G401.6 (cell line): ENCODE measurements around the gene FLNB.

ENCODE experiments used
- FAIRE-seq: peaks from 2 replicates; lab custom pipeline; 2012; peaks lifted over from hg19 to GRCh38; lab: Jason Lieb, UNC

FLNB gene

GRCh38 chr3:58206406-58207011 is 198.3 kb downstream of the FLNB start:
- no peak for FAIRE-seq

- FAIRE-seq, result no peak
Measured at GRCh38 chr3:58207954-58208353, 199.7 kb downstream of the FLNB start.

DNA sequence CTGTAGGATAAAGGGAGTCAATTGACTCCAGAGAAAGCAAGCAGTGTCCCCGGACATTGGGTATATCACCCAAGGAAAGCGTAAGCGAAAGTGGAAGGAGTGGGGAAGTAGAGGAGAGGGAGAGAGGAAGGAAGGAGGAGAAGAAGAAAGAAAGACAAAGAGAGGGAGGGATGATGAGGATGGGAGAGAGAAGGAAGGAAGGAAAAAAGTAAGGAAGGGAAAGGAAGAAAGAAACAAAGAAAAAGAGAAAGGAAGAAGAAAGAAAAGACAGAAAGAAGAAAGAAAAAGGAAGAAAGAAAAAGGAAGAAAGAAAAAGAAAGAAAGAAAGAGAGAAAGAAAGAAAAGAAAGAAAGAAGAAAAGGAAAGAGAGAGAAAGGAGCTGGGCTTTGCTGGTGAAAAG is 201.7 kb downstream of the FLNB start:
- FAIRE-seq, result no peak

- FAIRE-seq, result no peak
Measured at GRCh38 chr3:58210761-58211460, 202.7 kb downstream of the FLNB start, which contains the start of gene DNASE1L3. TSS of gene DNASE1L3 (minus strand) at chr3:58210972. CDS start at chr3:58210906, 66 bp downstream.

DNA sequence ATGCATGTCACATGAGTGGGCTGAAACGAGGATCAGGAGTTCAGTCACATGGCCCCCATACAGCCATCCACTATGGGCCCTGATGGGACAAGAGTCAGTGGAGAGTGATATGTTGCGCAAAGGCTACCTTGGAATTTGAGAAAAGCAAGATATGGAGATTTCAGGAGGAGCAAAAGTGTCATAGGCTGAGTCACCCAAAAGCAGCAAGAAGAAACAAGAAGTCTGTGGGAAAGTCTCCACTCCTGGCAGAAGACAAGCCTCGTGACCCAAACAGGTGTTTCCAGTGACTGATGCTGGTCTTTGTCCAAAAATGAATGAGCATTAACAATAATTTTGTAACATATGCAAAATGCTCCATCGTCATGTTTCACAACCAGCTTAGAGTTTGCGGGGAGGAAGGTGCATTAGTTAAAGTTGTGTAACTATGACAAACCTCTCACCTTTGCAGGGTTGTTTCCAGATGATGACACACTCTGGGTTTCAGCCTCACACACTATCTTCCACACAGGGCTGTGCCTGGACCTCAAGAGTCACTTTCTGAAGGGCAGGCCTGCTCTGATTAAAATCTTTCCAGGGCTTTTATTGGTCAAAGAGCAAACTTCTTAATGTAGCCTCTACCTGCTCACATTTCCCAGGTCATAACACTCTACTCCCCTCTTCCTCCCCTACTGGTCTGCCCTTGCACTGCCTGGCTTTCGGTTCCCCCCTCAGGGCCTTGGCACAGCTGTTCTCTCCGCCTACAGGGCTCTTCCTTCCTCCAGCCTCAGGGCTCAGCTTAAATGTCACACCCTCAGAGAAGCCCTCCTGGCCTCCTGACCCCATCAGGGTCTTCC is 206.5 kb downstream of the FLNB start:
- FAIRE-seq, result no peak

DNA sequence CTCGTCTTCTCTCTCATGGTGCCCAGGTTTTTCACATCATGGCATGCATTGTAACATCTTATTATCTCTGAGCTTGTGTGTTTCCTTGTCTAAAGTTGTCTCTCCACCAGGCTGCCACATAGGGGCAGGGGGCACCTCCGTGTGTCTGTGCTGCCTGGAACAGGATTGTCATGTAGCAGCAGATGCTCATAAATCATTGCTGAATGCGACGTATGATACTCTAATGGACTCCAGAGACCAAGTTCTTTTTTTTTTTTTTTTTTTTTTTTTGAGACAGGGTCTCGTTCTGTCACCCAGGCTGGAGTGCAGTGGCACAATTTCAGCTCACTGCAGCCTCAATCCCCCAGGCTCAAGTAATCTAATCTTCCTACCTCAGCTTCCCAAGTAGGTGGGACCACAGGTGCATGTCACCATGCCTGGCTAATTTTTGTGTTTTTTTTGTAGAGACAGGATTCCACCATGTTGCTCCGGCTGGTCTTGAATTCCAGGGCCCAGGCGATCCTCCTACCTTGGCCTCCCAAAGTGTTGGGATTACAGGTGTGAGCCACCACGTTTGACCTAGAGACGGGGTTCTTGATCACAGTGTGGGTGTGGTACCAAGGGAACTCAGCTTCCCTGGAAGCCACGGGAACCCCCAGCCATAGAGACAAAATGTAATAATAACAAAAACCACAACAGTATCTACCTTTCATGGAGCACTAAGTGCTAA is 207.2 kb downstream of the FLNB start:
- FAIRE-seq, result no peak

GRCh38 chr3:58216496-58217195 is 208.4 kb downstream of the FLNB start:
- FAIRE-seq, result no peak

DNA sequence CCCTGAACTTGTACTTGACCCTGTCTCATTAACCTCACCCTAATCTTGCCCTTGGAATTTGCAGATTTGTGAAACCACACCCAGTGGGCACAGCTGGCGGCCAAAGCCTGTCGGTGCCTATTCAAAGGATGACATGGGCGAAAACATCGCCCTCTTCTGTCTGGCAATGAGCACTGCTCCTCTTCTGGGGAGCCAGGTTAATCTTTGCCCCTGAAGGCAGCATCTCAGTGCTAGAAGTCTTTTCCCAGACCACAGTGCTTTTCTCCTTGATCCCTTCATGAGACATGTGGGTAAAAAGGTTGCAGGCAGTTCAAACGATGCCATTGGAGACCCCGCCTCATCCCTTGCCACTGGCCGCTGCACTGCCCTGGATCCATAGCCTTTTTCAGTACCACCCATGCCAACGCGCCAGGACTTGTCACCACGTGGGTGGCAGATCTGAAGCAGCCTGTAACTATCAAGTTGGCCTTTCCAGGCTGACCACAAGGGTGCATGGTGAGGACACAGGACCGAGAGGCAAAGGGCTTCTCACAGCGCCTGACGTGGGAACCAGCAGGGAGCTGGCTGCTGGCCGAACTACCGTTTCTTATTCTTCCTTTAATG is 209.1 kb downstream of the FLNB start:
- peak; percentile 51 for FAIRE-seq

- FAIRE-seq, result no peak
Measured at GRCh38 chr3:58218904-58219303, 210.7 kb downstream of the FLNB start.
